GM12878 (cell line): ENCODE data around the gene RIPK3. TPM values are rescaled to one million over a fixed set of nuclear protein-coding genes. Genes with fewer than 3 reads are reported as not detected.

ENCODE experiments used
- ATAC-seq: fragments of 200-7000 bp; cut with Tn5 transposase; 3 replicates; pipeline ENCODE4 v1.9.1; 2020; ENCODE audit warnings: mild to moderate bottlenecking, moderate library complexity
- BruUV-seq: library from RNA; stranded (reverse); fragments of 400-500 nt; replicated peaks from 2 replicates; lab custom pipeline; 2021; lab: Mats Ljungman, UMichigan
- CTCF ChIA-PET: fragments of 300-600 bp; sonication (Branson Sonifier 250); formaldehyde crosslinking; extraction: SDS; loops from one replicate; lab custom pipeline; 2021; ENCODE audit warnings: inconsistent platforms; lab: Yijun Ruan, JAX
- POLR2A ChIA-PET: fragments of 350-600 bp; formaldehyde crosslinking; extraction: SDS; loops from one replicate; lab custom pipeline; 2021; ENCODE audit warnings: inconsistent platforms; lab: Charles Lee
- RAD21 ChIA-PET: fragments of 300-600 bp; sonication (Branson Sonifier 250); formaldehyde crosslinking; loops from one replicate; lab custom pipeline; 2023; ENCODE audit warnings: antibody characterized with exemption; ENCODE audit not compliant: unreplicated experiment; lab: Charles Lee
- SMC1A ChIA-PET: fragments of 300-600 bp; sonication (Branson Sonifier 250); formaldehyde crosslinking; loops from one replicate; lab custom pipeline; 2023; ENCODE audit not compliant: unreplicated experiment, uncharacterized antibody; lab: Charles Lee
- DNase-seq: peaks from one replicate; pipeline ENCODE4 v3.0.0-alpha.2; 2011; ENCODE audit warnings: low read depth, low spot score
- FAIRE-seq: peaks from 3 replicates; lab custom pipeline; 2011; peaks lifted over from hg19 to GRCh38; lab: Jason Lieb, UNC
- H2AFZ ChIP-seq: 2 replicates; pipeline ENCODE4 v1.6.0; 2011; ENCODE audit warnings: low read depth, low read length, control low read depth; ENCODE audit not compliant: control insufficient read depth
- H3K27ac ChIP-seq: 2 replicates; pipeline ENCODE4 v1.5.1; 2011; ENCODE audit warnings: control low read depth; ENCODE audit not compliant: control insufficient read depth, insufficient read depth
- H3K27me3 ChIP-seq, 2 experiments: replicated peaks in 1 of 2; 2 replicates each; pipeline versions ENCODE4 v1.6.0 to v1.6.1; 2011; ENCODE audit warnings: low read length in 1 of 2; ENCODE audit not compliant: control insufficient read depth in 2 of 2, insufficient read depth in 2 of 2
- H3K36me3 ChIP-seq, 2 experiments: 2 replicates each; pipeline ENCODE4 v1.5.1; 2011; ENCODE audit warnings: low read length in 1 of 2; ENCODE audit not compliant: control insufficient read depth in 2 of 2, insufficient read depth in 2 of 2
- H3K4me1 ChIP-seq: 2 replicates; pipeline ENCODE4 v1.6.1; 2011; ENCODE audit warnings: mild to moderate bottlenecking, low read length, moderate library complexity, mixed read lengths; ENCODE audit not compliant: control insufficient read depth, insufficient read depth
- H3K4me2 ChIP-seq: 2 replicates; pipeline ENCODE4 v1.6.0; 2011; ENCODE audit warnings: control low read depth; ENCODE audit not compliant: control insufficient read depth, insufficient read depth
- H3K4me3 ChIP-seq: fragments of 200-600 bp; sonication (generic); 2 replicates; pipeline ENCODE4 v1.5.1; 2016
- H3K79me2 ChIP-seq: 2 replicates; pipeline ENCODE4 v1.6.0; 2011; ENCODE audit warnings: low read length; ENCODE audit not compliant: control insufficient read depth, insufficient read depth
- H3K9ac ChIP-seq: 2 replicates; pipeline ENCODE4 v1.8.0; 2011; ENCODE audit warnings: low read length, control low read depth, mixed read lengths; ENCODE audit not compliant: control insufficient read depth, insufficient read depth
- H3K9me3 ChIP-seq: replicated peaks from 3 replicates; pipeline ENCODE4 v1.5.1; 2011; ENCODE audit warnings: mild to moderate bottlenecking, low read length; ENCODE audit not compliant: control insufficient read depth, insufficient read depth
- H4K20me1 ChIP-seq: 2 replicates; pipeline ENCODE4 v1.6.0; 2011; ENCODE audit not compliant: control insufficient read depth, insufficient read depth
- ETV6 ChIP-seq, 2 experiments: fragments of 450-650 bp in 1 of 2; IDR thresholded peaks in 1 of 2; conservative IDR thresholded peaks in 1 of 2; 2 replicates each; pipeline ENCODE4 v1.6.1; 2014; ENCODE audit warnings: antibody characterized with exemption in 1 of 2, borderline replicate concordance in 1 of 2, low read depth in 1 of 2, mild to moderate bottlenecking in 1 of 2, moderate library complexity in 1 of 2
- FOXM1 ChIP-seq: IDR thresholded peaks from 2 replicates; pipeline ENCODE4 v1.6.1; 2012; ENCODE audit warnings: low read depth, mild to moderate bottlenecking, inconsistent platforms, low read length, moderate library complexity
- MTA3 ChIP-seq: IDR thresholded peaks from 2 replicates; pipeline ENCODE4 v1.6.1; 2012; ENCODE audit warnings: low read length, inconsistent platforms, borderline replicate concordance
- NFYB ChIP-seq: IDR thresholded peaks from 2 replicates; pipeline ENCODE4 v1.6.1; 2011; ENCODE audit warnings: low read depth, mild to moderate bottlenecking, low read length, improper control_type of control experiment, moderate library complexity; ENCODE audit not compliant: insufficient read depth
- PAX8 ChIP-seq: fragments of 450-650 bp; IDR thresholded peaks from 2 replicates; pipeline ENCODE4 v1.6.1; 2017; ENCODE audit warnings: mild to moderate bottlenecking, moderate library complexity
- POLR2A ChIP-seq: IDR thresholded peaks from 2 replicates; pipeline ENCODE4 v1.6.1; 2011; ENCODE audit warnings: low read depth, mild to moderate bottlenecking, low read length
- POU2F2 ChIP-seq: IDR thresholded peaks from 3 replicates; pipeline ENCODE4 v1.6.1; 2011; ENCODE audit warnings: low read depth, mild to moderate bottlenecking, low read length, borderline replicate concordance
- RB1 ChIP-seq: fragments of 450-650 bp; formaldehyde crosslinking; IDR thresholded peaks from 2 replicates; pipeline ENCODE4 v1.6.1; 2017; ENCODE audit warnings: mild to moderate bottlenecking, borderline replicate concordance
- WGBS: methylation state at CpG from one replicate; pipeline ENCODE4 v1.1.6; 2016; ENCODE audit warnings: low lambda C conversion rate; ENCODE audit not compliant: insufficient replicate concordance, insufficient coverage; ENCODE audit errors: missing lambda C conversion rate; 5-methylcytosine and 5-hydroxymethylcytosine counted together
- in situ Hi-C: fragments of 300-500 bp; cut with MboI; formaldehyde crosslinking; loops from 9 replicates; pipeline ENCODE4 v1.14.3; 2018; ENCODE audit warnings: mixed read lengths
- intact Hi-C: fragments of 100-400 bp; cut with micrococcal nuclease; formaldehyde crosslinking; loops from one replicate; pipeline ENCODE4 v1.14.2; 2022; ENCODE audit not compliant: unreplicated experiment
- polyA plus RNA-seq, 11 experiments: library from polyadenylated mRNA; depleted of rRNA in 4 of 11; unstranded in 6 of 11; stranded (reverse) in 5 of 11; fragments of >200 nt; fragmentation: Nextera tagmentation in 4 of 11; fragmentation: Illumina TruSeq in 1 of 11; extraction: Ambion mirVana in 4 of 11; extraction: Trizol in 1 of 11; gene quantifications; 1 replicate in 1 of 11; 2 replicates in 10 of 11; pipeline versions ENCODE4 v1.2.1 to v1.2.3, GENCODE V29; 2011 to 2016; ENCODE audit warnings: inconsistent platforms in 2 of 11, missing spikeins in 2 of 11, low read depth in 1 of 11
- total RNA-seq, 4 experiments: library from RNA; depleted of rRNA in 3 of 4; stranded (reverse); fragments of >200 nt in 3 of 4; fragmentation: Illumina TruSeq in 1 of 4; extraction: Trizol in 1 of 4; gene quantifications; 2 replicates each; pipeline versions ENCODE4 v1.2.1 to v1.2.3, GENCODE V29; 2013 to 2021
- TF ChIP-seq, protein P1 (sequence below): IDR thresholded peaks from 2 replicates; pipeline ENCODE4 v1.6.1; 2011; ENCODE audit warnings: borderline replicate concordance, low read depth, mild to moderate bottlenecking, moderate library complexity, low read length; ENCODE audit not compliant: insufficient read depth, poor library complexity, severe bottlenecking

Gene RIPK3
- total and polyA plus RNA-seq, 10 of the 15 experiments (the other 5 are each of a cell fraction or from before 2014, with no cell fraction given) = 2.0 to 13.6 (median 8.1) TPM

DNA sequence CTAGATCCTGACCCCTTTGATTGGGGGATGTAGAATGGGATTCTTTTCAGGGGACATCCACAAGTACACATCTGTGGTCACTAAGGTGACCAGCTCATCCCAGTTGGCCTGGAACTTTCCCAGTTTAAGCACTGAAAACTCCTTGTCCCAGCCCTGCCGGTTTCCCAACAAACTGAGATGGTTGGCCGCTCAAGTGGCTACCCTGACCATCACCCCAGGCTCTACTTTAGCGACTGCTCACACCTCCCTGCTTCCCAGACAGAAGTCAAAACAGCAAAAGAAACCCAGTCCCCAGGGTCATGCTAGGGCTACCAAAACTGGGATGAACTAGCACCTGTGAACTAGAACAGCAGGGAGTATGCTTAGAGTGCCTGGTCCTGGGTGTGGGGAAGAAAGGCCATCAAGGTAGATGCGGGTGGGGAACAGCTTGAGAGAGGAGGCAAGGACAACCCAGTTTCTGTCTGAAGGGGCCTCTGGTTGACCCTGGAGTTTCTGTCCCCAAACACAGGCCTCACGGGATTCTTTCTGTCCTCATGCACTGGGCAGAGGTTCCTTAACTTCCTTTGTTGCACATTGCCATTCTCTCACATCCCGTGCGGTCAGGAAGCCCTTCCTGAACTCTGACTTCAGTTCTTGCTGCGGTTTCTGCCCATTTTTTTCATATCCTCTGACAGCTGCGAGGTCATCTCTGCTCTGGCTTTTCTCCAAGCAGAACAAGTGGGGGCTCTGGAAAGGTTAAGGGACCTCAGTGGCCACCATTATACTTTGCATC lies 26.9 kb downstream of the RIPK3 start (continued):
- TF ChIP-seq POU2F2 (0 out of 3 replicates have a peak, but pooled peaks have one; percentile 19), PAX8 (no peak), MTA3 (peak; percentile 54; the same call in 1 of the 2 replicates), ETV6 (conservative IDR thresholded peaks at IDR 0.05 in 1 of 2, IDR thresholded peaks at IDR 0.05 in 1 of 2; ENCODE audit: borderline replicate concordance in 1 of 2, low read depth in 1 of 2) (0 out of 4 replicates have a peak, but pooled peaks of 1 of the 2 experiments have one; percentile 14), NFYB (no peak)
- TF ChIP-seq, protein P1, sequence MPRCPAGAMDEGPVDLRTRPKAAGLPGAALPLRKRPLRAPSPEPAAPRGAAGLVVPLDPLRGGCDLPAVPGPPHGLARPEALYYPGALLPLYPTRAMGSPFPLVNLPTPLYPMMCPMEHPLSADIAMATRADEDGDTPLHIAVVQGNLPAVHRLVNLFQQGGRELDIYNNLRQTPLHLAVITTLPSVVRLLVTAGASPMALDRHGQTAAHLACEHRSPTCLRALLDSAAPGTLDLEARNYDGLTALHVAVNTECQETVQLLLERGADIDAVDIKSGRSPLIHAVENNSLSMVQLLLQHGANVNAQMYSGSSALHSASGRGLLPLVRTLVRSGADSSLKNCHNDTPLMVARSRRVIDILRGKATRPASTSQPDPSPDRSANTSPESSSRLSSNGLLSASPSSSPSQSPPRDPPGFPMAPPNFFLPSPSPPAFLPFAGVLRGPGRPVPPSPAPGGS = no peak

DNA sequence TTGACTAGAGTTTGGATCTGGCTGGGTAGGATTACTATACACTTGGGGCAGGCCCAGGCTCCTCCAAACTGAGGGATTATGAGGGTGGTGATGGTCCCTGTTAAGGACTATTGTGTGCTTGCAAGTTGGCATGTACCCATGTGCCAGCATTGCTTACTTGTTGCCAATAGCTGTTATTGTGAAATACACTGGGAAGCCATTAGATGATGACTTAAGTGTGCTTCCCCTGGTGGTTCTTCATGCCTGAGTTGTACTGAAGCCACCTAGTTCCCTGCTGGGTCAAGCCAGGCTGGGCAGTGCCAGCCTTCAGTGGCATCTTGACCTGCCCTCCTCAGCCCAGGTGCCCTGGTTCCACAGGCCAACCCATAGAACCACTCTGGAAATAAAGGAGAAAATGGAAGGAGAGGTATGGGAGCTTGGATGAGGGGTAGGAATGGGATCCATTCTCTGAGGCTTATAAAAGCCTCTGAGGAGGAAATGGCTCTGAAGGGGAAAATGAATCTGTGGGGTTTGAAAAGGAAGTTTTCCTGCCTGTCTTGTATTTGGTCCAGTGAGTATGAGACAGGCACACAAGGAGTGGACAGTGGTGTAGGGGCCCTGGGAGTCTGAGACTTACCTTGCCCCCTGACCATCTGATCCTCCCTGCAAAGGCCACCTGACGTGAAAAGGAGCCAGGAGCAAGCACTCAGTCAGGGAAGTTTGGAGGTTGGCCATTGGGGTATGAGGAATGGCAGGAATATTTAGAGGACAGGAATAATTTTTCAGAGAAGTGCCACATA lies 27.8 kb downstream of the RIPK3 start:
- Histone ChIP-seq H4K20me1 (no peaks in the 10 kb centered on the region), H3K27me3 (no peaks in the 10 kb centered on the region), H3K9me3 (no peaks in the 10 kb centered on the region), H2AFZ (no peak overlapping the region), H3K4me2 (peak overlapping the region; percentile 46), H3K9ac (no peak overlapping the region; the same call in 1 of the 2 replicates), H3K79me2 (no peaks in the 10 kb centered on the region), H3K4me3 (peak overlapping the region; percentile 47; the same call in 1 of the 2 replicates), H3K27ac (no peak overlapping the region), H3K36me3 (peaks cover 0 to 2% of the 10 kb centered on the region in 2 experiments; a peak in 3 of 4 replicates), H3K4me1 (peaks cover 37% of the 10 kb centered on the region)
- CTCF ChIA-PET = interaction anchor here (0.6 to 7.9 kb wide), 13 partner anchors 10 to 297 kb away, joined by 3 to 149 read pairs (median 4); partner anchors contain the start of genes DHRS1, IRF9, KHNYN and NOP9
- 100% methylated on average over 1 of the region's 1 CpG for WGBS
- DNase-seq (no peak), ATAC-seq (0 out of 3 replicates have a peak, but pooled peaks have one; percentile 3), FAIRE-seq (no peak)
- intact Hi-C loops = no loop called here
- TF ChIP-seq RB1 (no peak), FOXM1 (no peak), POLR2A (peak; percentile 32; the same call in 1 of the 2 replicates)
- RAD21 ChIA-PET = interaction anchor here (1.0 to 1.9 kb wide), 3 partner anchors 15 to 70 kb away, joined by 3 to 7 read pairs (median 4); partner anchors contain the start of gene TINF2
- in situ Hi-C loops = no loop called here
- BruUV-seq = no TSS peak
- SMC1A ChIA-PET = interaction anchor here (0.6 to 2.4 kb wide), 2 partner anchors 34 to 119 kb away, joined by 3 to 5 read pairs; no protein-coding TSS in a partner anchor
- POLR2A ChIA-PET = interaction anchor here (1.2 to 1.9 kb wide), 2 partner anchors 15 to 120 kb away, joined by 3 to 4 read pairs; no protein-coding TSS in a partner anchor
